KMS-11 (cell line): ENCODE data around the gene SAFB2.

Experiments used
- H2AFZ ChIP-seq: fragments of 200-600 bp; sonication (generic); 2 replicates; pipeline ENCODE4 v1.6.1; 2016; ENCODE audit warnings: antibody characterized with exemption, mixed run types, low read depth
- H3K27ac ChIP-seq: fragments of 200-600 bp; sonication (generic); 2 replicates; pipeline ENCODE4 v1.6.1; 2016; ENCODE audit warnings: mild to moderate bottlenecking, mixed run types
- H3K27me3 ChIP-seq: fragments of 200-600 bp; sonication (generic); 2 replicates; pipeline ENCODE4 v1.6.1; 2017; ENCODE audit warnings: mild to moderate bottlenecking, low read depth, mixed run types, moderate library complexity; ENCODE audit not compliant: insufficient read depth
- H3K36me3 ChIP-seq: fragments of 200-600 bp; sonication (generic); 2 replicates; pipeline ENCODE4 v1.6.1; 2017; ENCODE audit warnings: mild to moderate bottlenecking, mixed run types; ENCODE audit not compliant: insufficient read depth
- H3K4me1 ChIP-seq: fragments of 200-600 bp; sonication (generic); 2 replicates; pipeline ENCODE4 v1.6.1; 2016; ENCODE audit warnings: mild to moderate bottlenecking, low read depth, mixed run types; ENCODE audit not compliant: poor library complexity, severe bottlenecking
- H3K4me2 ChIP-seq: fragments of 200-600 bp; sonication (generic); 2 replicates; pipeline ENCODE4 v1.7.0; 2016; ENCODE audit warnings: mild to moderate bottlenecking, mixed run types
- H3K4me3 ChIP-seq: fragments of 200-600 bp; sonication (generic); IDR thresholded peaks from 2 replicates; pipeline ENCODE4 v1.6.1; 2017; ENCODE audit warnings: low read depth, low read length, mixed read lengths; ENCODE audit not compliant: insufficient read depth
- H3K79me2 ChIP-seq: fragments of 200-600 bp; sonication (generic); 2 replicates; pipeline ENCODE4 v1.6.1; 2016; ENCODE audit warnings: low read depth, mixed run types; ENCODE audit not compliant: insufficient read depth
- H3K9ac ChIP-seq: fragments of 200-600 bp; sonication (generic); 2 replicates; pipeline ENCODE4 v1.6.1; 2016; ENCODE audit warnings: mild to moderate bottlenecking, mixed run types
- H4K20me1 ChIP-seq: fragments of 200-600 bp; sonication (generic); 2 replicates; pipeline ENCODE4 v1.6.1; 2016; ENCODE audit warnings: mild to moderate bottlenecking, mixed run types; ENCODE audit not compliant: insufficient read depth
- TF ChIP-seq, protein P1 (sequence below): fragments of 200-600 bp; sonication (generic); conservative IDR thresholded peaks from 2 replicates; pipeline ENCODE4 v1.6.1; 2017; ENCODE audit warnings: low read depth, mild to moderate bottlenecking, antibody characterized with exemption, low read length, moderate library complexity, mixed read lengths

SAFB2 gene

DNA sequence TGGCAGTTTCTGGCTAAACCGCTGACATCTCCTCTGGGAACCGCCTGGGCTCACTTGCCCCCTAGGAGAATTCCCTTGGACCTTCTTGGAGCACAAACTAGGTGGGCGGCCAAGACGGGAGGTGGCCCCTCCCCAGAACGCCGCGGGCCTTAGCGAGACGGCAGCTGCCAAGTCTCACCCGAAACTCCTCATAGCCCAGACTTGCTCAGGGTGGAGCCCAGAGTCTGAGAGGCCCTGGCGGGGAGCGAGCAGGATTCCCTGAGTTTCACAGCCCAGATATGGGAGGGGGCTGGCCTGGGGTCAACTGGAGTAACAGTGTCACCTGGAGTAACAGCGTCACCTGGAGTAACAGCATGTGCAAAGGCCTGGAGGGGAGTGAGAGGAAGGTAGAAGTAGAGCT is 64.9 kb downstream of the SAFB2 start:
- Histone ChIP-seq H3K27ac (no peak overlapping the region), H2AFZ (no peak overlapping the region), H3K79me2 (no peaks in the 10 kb centered on the region), H3K36me3 (no peaks in the 10 kb centered on the region), H4K20me1 (no peaks in the 10 kb centered on the region), H3K4me3 (no peak overlapping the region), H3K9ac (no peak overlapping the region), H3K4me2 (no peak overlapping the region), H3K27me3 (peaks cover 66% of the 10 kb centered on the region), H3K4me1 (no peaks in the 10 kb centered on the region)
- TF ChIP-seq, protein P1, sequence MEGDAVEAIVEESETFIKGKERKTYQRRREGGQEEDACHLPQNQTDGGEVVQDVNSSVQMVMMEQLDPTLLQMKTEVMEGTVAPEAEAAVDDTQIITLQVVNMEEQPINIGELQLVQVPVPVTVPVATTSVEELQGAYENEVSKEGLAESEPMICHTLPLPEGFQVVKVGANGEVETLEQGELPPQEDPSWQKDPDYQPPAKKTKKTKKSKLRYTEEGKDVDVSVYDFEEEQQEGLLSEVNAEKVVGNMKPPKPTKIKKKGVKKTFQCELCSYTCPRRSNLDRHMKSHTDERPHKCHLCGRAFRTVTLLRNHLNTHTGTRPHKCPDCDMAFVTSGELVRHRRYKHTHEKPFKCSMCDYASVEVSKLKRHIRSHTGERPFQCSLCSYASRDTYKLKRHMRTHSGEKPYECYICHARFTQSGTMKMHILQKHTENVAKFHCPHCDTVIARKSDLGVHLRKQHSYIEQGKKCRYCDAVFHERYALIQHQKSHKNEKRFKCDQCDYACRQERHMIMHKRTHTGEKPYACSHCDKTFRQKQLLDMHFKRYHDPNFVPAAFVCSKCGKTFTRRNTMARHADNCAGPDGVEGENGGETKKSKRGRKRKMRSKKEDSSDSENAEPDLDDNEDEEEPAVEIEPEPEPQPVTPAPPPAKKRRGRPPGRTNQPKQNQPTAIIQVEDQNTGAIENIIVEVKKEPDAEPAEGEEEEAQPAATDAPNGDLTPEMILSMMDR, result no peak

DNA sequence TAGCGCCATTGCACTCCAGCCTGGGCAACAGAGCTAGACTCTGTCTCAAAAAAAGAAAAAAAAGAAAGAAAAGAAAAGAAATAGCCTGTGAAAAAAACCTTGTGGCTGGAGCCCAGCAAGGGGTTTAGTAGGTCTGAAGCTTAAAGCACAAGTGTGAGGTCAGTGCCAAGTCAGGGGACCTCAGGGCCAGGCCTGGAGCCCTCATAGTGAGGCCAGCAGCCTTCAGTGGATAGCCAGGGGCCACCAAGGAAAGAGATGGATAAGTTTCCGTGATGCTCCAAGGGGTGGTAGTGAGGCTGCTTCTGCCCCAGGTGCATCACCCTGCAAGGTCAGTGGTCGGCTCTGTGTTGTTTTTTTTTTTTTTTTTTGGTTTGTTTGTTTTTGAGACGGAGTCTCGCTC is 67.7 kb downstream of the SAFB2 start:
- Histone ChIP-seq H3K4me2 (no peak overlapping the region), H3K9ac (no peak overlapping the region), H3K79me2 (no peaks in the 10 kb centered on the region), H4K20me1 (no peaks in the 10 kb centered on the region), H3K27me3 (peaks cover 80% of the 10 kb centered on the region), H3K27ac (no peak overlapping the region), H3K4me1 (no peaks in the 10 kb centered on the region), H3K4me3 (no peak overlapping the region), H2AFZ (no peak overlapping the region), H3K36me3 (no peaks in the 10 kb centered on the region)
- TF ChIP-seq, protein P1, result no peak

DNA sequence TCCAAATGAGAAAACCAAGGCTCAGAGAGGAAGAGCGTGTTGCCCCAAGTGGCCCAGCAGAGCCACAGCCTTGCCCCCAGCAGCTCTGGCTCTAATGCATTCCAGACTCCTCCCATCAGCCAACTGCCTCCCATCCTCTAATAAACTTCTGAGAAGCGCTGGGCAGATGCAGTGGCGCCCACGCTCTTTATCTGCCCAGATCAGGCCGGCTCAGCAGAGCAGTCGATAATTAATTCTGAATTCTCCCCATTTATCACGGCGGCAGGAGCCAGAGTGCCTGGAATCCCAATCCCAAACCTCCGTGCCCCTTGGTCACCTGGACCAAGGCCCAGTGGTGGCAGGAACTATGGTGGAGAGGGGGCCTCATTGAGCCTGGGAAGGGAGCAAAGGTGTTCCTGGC is 68.7 kb downstream of the SAFB2 start:
- no peak overlapping the region for H3K9ac ChIP-seq
- H3K4me3 ChIP-seq, result no peak overlapping the region
- H3K27ac ChIP-seq, result no peak overlapping the region
- no peaks in the 10 kb centered on the region for H3K36me3 ChIP-seq
- TF ChIP-seq, protein P1, result no peak
- no peak overlapping the region for H3K4me2 ChIP-seq
- peaks cover 85% of the 10 kb centered on the region for H3K27me3 ChIP-seq
- no peaks in the 10 kb centered on the region for H3K79me2 ChIP-seq
- no peaks in the 10 kb centered on the region for H3K4me1 ChIP-seq
- H2AFZ ChIP-seq, result no peak overlapping the region
- no peaks in the 10 kb centered on the region for H4K20me1 ChIP-seq

DNA sequence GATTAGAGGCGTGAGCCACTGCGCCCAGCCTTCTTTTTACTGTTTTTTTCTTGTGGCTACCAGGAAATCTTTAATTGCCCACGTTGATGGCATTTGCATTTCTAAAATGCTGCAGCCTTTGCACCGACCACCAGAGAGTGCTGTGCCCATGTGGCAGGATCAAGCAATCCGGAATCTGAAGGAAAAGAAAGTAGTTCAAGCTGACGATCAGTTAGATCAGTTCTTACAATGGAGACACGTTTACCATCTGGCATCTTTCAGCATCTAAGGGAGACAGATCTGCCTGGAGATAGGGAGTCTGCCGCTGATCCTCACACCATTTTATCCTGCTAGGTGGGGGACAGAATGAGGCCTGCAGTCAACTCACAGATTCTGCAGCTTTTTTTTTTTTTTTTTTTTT is 74.7 kb downstream of the SAFB2 start:
- H3K79me2 ChIP-seq, result no peaks in the 10 kb centered on the region
- H2AFZ ChIP-seq, result no peak overlapping the region
- no peaks in the 10 kb centered on the region for H3K36me3 ChIP-seq
- H4K20me1 ChIP-seq, result no peaks in the 10 kb centered on the region
- TF ChIP-seq, protein P1, result peak; percentile 48
- H3K27ac ChIP-seq, result no peak overlapping the region
- H3K4me2 ChIP-seq, result no peak overlapping the region
- peaks cover 73% of the 10 kb centered on the region; the same call in 1 of the 2 replicates for H3K27me3 ChIP-seq
- no peak overlapping the region for H3K9ac ChIP-seq
- no peaks in the 10 kb centered on the region for H3K4me1 ChIP-seq
- H3K4me3 ChIP-seq, result no peak overlapping the region
